Astrocyte (in vitro differentiated cells and primary cell): Measurements from ENCODE around the gene LHCGR. TPM values are rescaled to one million over a fixed set of nuclear protein-coding genes. Genes with fewer than 3 reads are reported as not detected.

Experiments
- DNase-seq: peaks from one replicate; pipeline ENCODE4 v3.0.0-alpha.2; 2010; ENCODE audit warnings: low read depth
- FAIRE-seq: peaks from 2 replicates; lab custom pipeline; 2011; peaks lifted over from hg19 to GRCh38; lab: Jason Lieb, UNC
- H2AFZ ChIP-seq: 2 replicates; pipeline ENCODE4 v1.6.0; 2012; ENCODE audit warnings: low read depth, low read length, inconsistent platforms
- H3K27ac ChIP-seq: 2 replicates; pipeline ENCODE4 v1.5.1; 2011; ENCODE audit warnings: low read depth, low read length, inconsistent platforms
- H3K27me3 ChIP-seq: 2 replicates; pipeline ENCODE4 v1.6.0; 2011; ENCODE audit warnings: low read length, inconsistent platforms; ENCODE audit not compliant: insufficient read depth
- H3K36me3 ChIP-seq: 2 replicates; pipeline ENCODE4 v1.5.1; 2011; ENCODE audit warnings: low read length, inconsistent platforms; ENCODE audit not compliant: insufficient read depth
- H3K4me1 ChIP-seq: 2 replicates; pipeline ENCODE4 v1.5.1; 2011; ENCODE audit warnings: low read length, inconsistent platforms; ENCODE audit not compliant: insufficient read depth
- H3K4me2 ChIP-seq: 2 replicates; pipeline ENCODE4 v1.6.0; 2012; ENCODE audit warnings: low read length, inconsistent platforms
- H3K4me3 ChIP-seq: 2 replicates; pipeline ENCODE4 v1.5.1; 2011; ENCODE audit warnings: low read depth, mild to moderate bottlenecking, low read length, inconsistent platforms; ENCODE audit not compliant: insufficient read depth
- H3K79me2 ChIP-seq: 2 replicates; pipeline ENCODE4 v1.6.0; 2012; ENCODE audit warnings: mild to moderate bottlenecking, low read length, inconsistent platforms; ENCODE audit not compliant: insufficient read depth
- H3K9ac ChIP-seq: 2 replicates; pipeline ENCODE4 v1.6.0; 2012; ENCODE audit warnings: mild to moderate bottlenecking, low read length, inconsistent platforms
- H3K9me3 ChIP-seq: 2 replicates; pipeline ENCODE4 v1.5.1; 2012; ENCODE audit warnings: low read depth, mild to moderate bottlenecking, low read length, inconsistent platforms; ENCODE audit not compliant: insufficient read depth
- H4K20me1 ChIP-seq: 2 replicates; pipeline ENCODE4 v1.6.0; 2012; ENCODE audit warnings: low read length, inconsistent platforms; ENCODE audit not compliant: insufficient read depth
- H3K27ac Mint-ChIP-seq: one replicate; pipeline ENCODE4 v1.8.0; 2021; ENCODE audit warnings: mild to moderate bottlenecking, mixed read lengths; ENCODE audit not compliant: unreplicated experiment
- H3K27me3 Mint-ChIP-seq: one replicate; pipeline ENCODE4 v1.8.0; 2021; ENCODE audit warnings: low read depth, mixed read lengths; ENCODE audit not compliant: unreplicated experiment
- H3K36me3 Mint-ChIP-seq: one replicate; pipeline ENCODE4 v1.8.0; 2021; ENCODE audit warnings: low read depth, mixed read lengths; ENCODE audit not compliant: unreplicated experiment
- H3K4me1 Mint-ChIP-seq: one replicate; pipeline ENCODE4 v1.8.0; 2021; ENCODE audit warnings: low read depth, mixed read lengths; ENCODE audit not compliant: unreplicated experiment
- H3K4me3 Mint-ChIP-seq: one replicate; pipeline ENCODE4 v1.8.0; 2021; ENCODE audit warnings: mild to moderate bottlenecking, moderate library complexity, mixed read lengths; ENCODE audit not compliant: unreplicated experiment
- H3K9me3 Mint-ChIP-seq: one replicate; pipeline ENCODE4 v1.8.0; 2021; ENCODE audit warnings: mild to moderate bottlenecking, mixed read lengths; ENCODE audit not compliant: unreplicated experiment
- CTCF ChIP-seq: IDR thresholded peaks from 2 replicates; pipeline ENCODE4 v1.5.1; 2011; ENCODE audit warnings: low read depth, mild to moderate bottlenecking, inconsistent platforms, low read length, moderate library complexity; ENCODE audit not compliant: insufficient read depth
- EZH2 ChIP-seq: IDR thresholded peaks from 2 replicates; pipeline ENCODE4 v1.6.1; 2012; ENCODE audit warnings: mild to moderate bottlenecking, low read length, inconsistent platforms; ENCODE audit not compliant: insufficient read depth
- total RNA-seq: library from RNA; stranded (reverse); gene quantifications from 2 replicates; pipeline ENCODE4 v1.2.1, GENCODE V29; 2021

LHCGR gene
- total RNA-seq, 1 donor from 2014 or later, result not detected

GRCh38 chr2:48753228-48753627 is 2.3 kb downstream of the LHCGR start:
- no peak overlapping the region for H3K27ac Mint-ChIP-seq
- H3K27me3 Mint-ChIP-seq, result peaks cover 28% of the 10 kb centered on the region
- H3K4me1 ChIP-seq, result no peaks in the 10 kb centered on the region

GRCh38 chr2:48750128-48750739 is 5.3 kb downstream of the LHCGR start:
- DNase-seq (no peak), FAIRE-seq (no peak)
- no peaks in the 10 kb centered on the region for H3K36me3 ChIP-seq
- no peak overlapping the region for H3K4me3 ChIP-seq
- H3K4me1 ChIP-seq, result no peaks in the 10 kb centered on the region
- no peak overlapping the region for H3K27ac ChIP-seq
- H3K4me1 Mint-ChIP-seq, result peaks cover 6% of the 10 kb centered on the region
- no peak overlapping the region for H3K9ac ChIP-seq
- no peaks in the 10 kb centered on the region for H3K36me3 Mint-ChIP-seq
- no peaks in the 10 kb centered on the region for H3K9me3 ChIP-seq
- peaks cover 21% of the 10 kb centered on the region for H3K27me3 Mint-ChIP-seq
- no peak for TF ChIP-seq CTCF
- no peak for TF ChIP-seq EZH2
- H3K9me3 Mint-ChIP-seq, result no peaks in the 10 kb centered on the region
- H3K4me2 ChIP-seq, result no peak overlapping the region
- H3K4me3 Mint-ChIP-seq, result no peak overlapping the region
- H3K27ac Mint-ChIP-seq, result no peak overlapping the region
- H3K27me3 ChIP-seq, result peaks cover 6% of the 10 kb centered on the region
- H2AFZ ChIP-seq, result no peak overlapping the region
- no peaks in the 10 kb centered on the region for H4K20me1 ChIP-seq
- no peaks in the 10 kb centered on the region for H3K79me2 ChIP-seq

More at GRCh38 chr2:48753228-48753627, 2.3 kb downstream of the LHCGR start:
- Histone ChIP-seq H3K79me2 (no peaks in the 10 kb centered on the region), H3K9me3 (no peaks in the 10 kb centered on the region), H3K4me2 (no peak overlapping the region), H3K36me3 (no peaks in the 10 kb centered on the region), H4K20me1 (no peaks in the 10 kb centered on the region), H3K27me3 (peaks cover 8% of the 10 kb centered on the region), H3K27ac (no peak overlapping the region), H3K9ac (no peak overlapping the region), H3K4me3 (no peak overlapping the region), H2AFZ (no peak overlapping the region)
- peaks cover 6% of the 10 kb centered on the region for H3K4me1 Mint-ChIP-seq
- FAIRE-seq (no peak), DNase-seq (no peak)
- peaks cover 4% of the 10 kb centered on the region for H3K9me3 Mint-ChIP-seq
- H3K4me3 Mint-ChIP-seq, result no peak overlapping the region
- no peak for TF ChIP-seq EZH2
- no peaks in the 10 kb centered on the region for H3K36me3 Mint-ChIP-seq

GRCh38 chr2:48749291-48750127 is 6.0 kb downstream of the LHCGR start:
- DNase-seq (no peak), FAIRE-seq (no peak)
- Mint-ChIP-seq H3K4me3 (no peak overlapping the region), H3K27ac (no peak overlapping the region), H3K9me3 (no peaks in the 10 kb centered on the region), H3K36me3 (no peaks in the 10 kb centered on the region), H3K4me1 (peaks cover 6% of the 10 kb centered on the region), H3K27me3 (peaks cover 14% of the 10 kb centered on the region)
- H2AFZ ChIP-seq, result no peak overlapping the region
- no peaks in the 10 kb centered on the region for H3K79me2 ChIP-seq
- H4K20me1 ChIP-seq, result no peaks in the 10 kb centered on the region
- no peak for TF ChIP-seq EZH2
- TF ChIP-seq CTCF, result no peak
- no peaks in the 10 kb centered on the region for H3K9me3 ChIP-seq
- H3K9ac ChIP-seq, result no peak overlapping the region
- no peaks in the 10 kb centered on the region for H3K4me1 ChIP-seq
- H3K27ac ChIP-seq, result no peak overlapping the region
- no peak overlapping the region for H3K4me3 ChIP-seq
- H3K36me3 ChIP-seq, result no peaks in the 10 kb centered on the region
- H3K27me3 ChIP-seq, result no peaks in the 10 kb centered on the region
- H3K4me2 ChIP-seq, result no peak overlapping the region
